DOHH2 (cell line): ENCODE results near the gene KREMEN2.

Experiments
- H3F3A ChIP-seq: fragments of 200-600 bp; sonication (generic), shearing (Covaris generic); 2 replicates; pipeline ENCODE4 v1.6.0; 2016; ENCODE audit warnings: antibody characterized with exemption, mild to moderate bottlenecking; ENCODE audit not compliant: control insufficient read depth, insufficient read depth
- H3K27ac ChIP-seq: fragments of 200-600 bp; sonication (generic); 2 replicates; pipeline ENCODE4 v1.5.1; 2014; ENCODE audit warnings: low read depth, mild to moderate bottlenecking, low read length, moderate library complexity
- H3K27me3 ChIP-seq: fragments of 200-600 bp; sonication (generic); 2 replicates; pipeline ENCODE4 v1.6.1; 2014; ENCODE audit warnings: mild to moderate bottlenecking, low read length, mixed read lengths; ENCODE audit not compliant: control insufficient read depth
- H3K36me3 ChIP-seq: fragments of 200-600 bp; sonication (generic); 2 replicates; pipeline ENCODE4 v1.6.1; 2014; ENCODE audit warnings: mild to moderate bottlenecking, low read length, moderate library complexity, mixed read lengths; ENCODE audit not compliant: control insufficient read depth
- H3K4me1 ChIP-seq: fragments of 200-600 bp; sonication (generic); 2 replicates; pipeline ENCODE4 v1.6.1; 2014; ENCODE audit warnings: mild to moderate bottlenecking, low read length, mixed read lengths; ENCODE audit not compliant: control insufficient read depth
- H3K4me2 ChIP-seq: fragments of 200-600 bp; sonication (generic); 2 replicates; pipeline ENCODE4 v1.6.0; 2014; ENCODE audit warnings: mild to moderate bottlenecking, low read length, moderate library complexity
- H3K4me3 ChIP-seq: fragments of 200-600 bp; sonication (generic); 2 replicates; pipeline ENCODE4 v1.5.1; 2014; ENCODE audit warnings: mild to moderate bottlenecking, low read length, mixed read lengths
- H3K79me2 ChIP-seq: fragments of 200-600 bp; sonication (generic); 2 replicates; pipeline ENCODE4 v1.6.1; 2014; ENCODE audit warnings: mild to moderate bottlenecking, low read length, mixed read lengths; ENCODE audit not compliant: control insufficient read depth
- H3K9me2 ChIP-seq: fragments of 200-600 bp; sonication (generic); replicated peaks from 2 replicates; pipeline ENCODE4 v1.6.1; 2014; ENCODE audit warnings: mild to moderate bottlenecking, low read length, mixed read lengths; ENCODE audit not compliant: control insufficient read depth
- H3K9me3 ChIP-seq: fragments of 200-600 bp; sonication (generic); 2 replicates; pipeline ENCODE4 v1.6.1; 2014; ENCODE audit warnings: antibody characterized with exemption, low read length, mixed read lengths; ENCODE audit not compliant: control insufficient read depth, insufficient read depth
- H4K20me1 ChIP-seq: fragments of 200-600 bp; sonication (generic); 2 replicates; pipeline ENCODE4 v1.6.0; 2014; ENCODE audit warnings: low read depth, mild to moderate bottlenecking, antibody characterized with exemption, low read length, moderate library complexity; ENCODE audit not compliant: control insufficient read depth, insufficient read depth
- CTCF ChIP-seq: fragments of 200-600 bp; sonication (generic); IDR thresholded peaks from one replicate; pipeline ENCODE4 v1.5.1; 2014; ENCODE audit warnings: antibody characterized with exemption, mild to moderate bottlenecking, low read depth, low read length; ENCODE audit not compliant: poor library complexity, severe bottlenecking
- EZH2phosphoT487 ChIP-seq: fragments of 200-600 bp; sonication (generic); IDR thresholded peaks from 2 replicates; pipeline ENCODE4 v1.6.1; 2017; ENCODE audit warnings: borderline replicate concordance, mild to moderate bottlenecking, antibody characterized with exemption, low read length, moderate library complexity, mixed read lengths

KREMEN2 gene

GRCh38 chr16:2964475-2965336 is 631 bp downstream of the KREMEN2 start:
- Histone ChIP-seq H3F3A (peaks cover 28% of the 10 kb centered on the region), H3K4me2 (peak overlapping the region; percentile 97), H3K4me3 (peak overlapping the region; percentile 92), H4K20me1 (no peaks in the 10 kb centered on the region), H3K79me2 (peaks cover 13% of the 10 kb centered on the region), H3K9me2 (no peaks in the 10 kb centered on the region), H3K36me3 (peaks cover 18% of the 10 kb centered on the region), H3K4me1 (peaks cover 72% of the 10 kb centered on the region), H3K27me3 (0 out of 2 replicates have a peak, but pooled peaks cover 2% of the 10 kb centered on the region), H3K9me3 (no peaks in the 10 kb centered on the region), H3K27ac (peak overlapping the region; percentile 86)
- TF ChIP-seq EZH2phosphoT487: no peak
- peak; percentile 9 for TF ChIP-seq CTCF

- peak overlapping the region; percentile 92 for H3K4me3 ChIP-seq
- peak overlapping the region; percentile 97 for H3K4me2 ChIP-seq
- peaks cover 72% of the 10 kb centered on the region for H3K4me1 ChIP-seq
- H3K27me3 ChIP-seq: no peaks in the 10 kb centered on the region
- H3F3A ChIP-seq: peaks cover 25% of the 10 kb centered on the region
- peaks cover 32% of the 10 kb centered on the region for H3K36me3 ChIP-seq
- H3K9me2 ChIP-seq: no peaks in the 10 kb centered on the region
- TF ChIP-seq CTCF (no peak), EZH2phosphoT487 (no peak)
- H3K9me3 ChIP-seq: no peaks in the 10 kb centered on the region
- peaks cover 28% of the 10 kb centered on the region for H3K79me2 ChIP-seq
- peak overlapping the region; percentile 86 for H3K27ac ChIP-seq
- H4K20me1 ChIP-seq: peaks cover 9% of the 10 kb centered on the region
Observed at GRCh38 chr16:2966043-2966807, 2.1 kb downstream of the KREMEN2 start.

- Histone ChIP-seq H3F3A (peaks cover 27% of the 10 kb centered on the region), H3K27me3 (no peaks in the 10 kb centered on the region), H3K27ac (peak overlapping the region; percentile 86; the same call in 1 of the 2 replicates), H3K36me3 (peaks cover 38% of the 10 kb centered on the region), H3K9me3 (no peaks in the 10 kb centered on the region), H3K4me2 (peak overlapping the region; percentile 97), H4K20me1 (peaks cover 10% of the 10 kb centered on the region), H3K4me1 (peaks cover 72% of the 10 kb centered on the region), H3K4me3 (peak overlapping the region; percentile 92), H3K9me2 (no peaks in the 10 kb centered on the region), H3K79me2 (peaks cover 34% of the 10 kb centered on the region)
- no peak for TF ChIP-seq CTCF
- TF ChIP-seq EZH2phosphoT487: no peak
Observed at GRCh38 chr16:2966808-2967191, 2.7 kb downstream of the KREMEN2 start.
